Skeletal muscle satellite cell (primary cell): ENCODE results near the gene TRAF5.
"Not testable (repeated sequence)": the region's sequence is repeated elsewhere in the genome, so short reads cannot be mapped to it uniquely, and the experiment has no call there.

ENCODE experiments used
- H3K27me3 ChIP-seq: 2 replicates; pipeline ENCODE4 v1.7.0; 2013; ENCODE audit warnings: low read length; ENCODE audit not compliant: control insufficient read depth, insufficient read depth
- H3K36me3 ChIP-seq: 2 replicates; pipeline ENCODE4 v1.7.0; 2013; ENCODE audit warnings: mild to moderate bottlenecking, control low read depth, low read length; ENCODE audit not compliant: insufficient read depth
- H3K4me1 ChIP-seq: 2 replicates; pipeline ENCODE4 v1.7.0; 2013; ENCODE audit warnings: low read length; ENCODE audit not compliant: control insufficient read depth, insufficient read depth
- H3K4me2 ChIP-seq: 2 replicates; pipeline ENCODE4 v1.7.0; 2013; ENCODE audit warnings: mild to moderate bottlenecking, low read length
- H3K4me3 ChIP-seq: 2 replicates; pipeline ENCODE4 v1.7.0; 2013; ENCODE audit warnings: low read length
- H3K9ac ChIP-seq: 2 replicates; pipeline ENCODE4 v1.7.0; 2013; ENCODE audit warnings: mild to moderate bottlenecking, low read depth, low read length, moderate library complexity
- H3K9me3 ChIP-seq: replicated peaks from 2 replicates; pipeline ENCODE4 v1.7.0; 2013; ENCODE audit warnings: mild to moderate bottlenecking, control low read depth, low read length

TRAF5 gene

DNA sequence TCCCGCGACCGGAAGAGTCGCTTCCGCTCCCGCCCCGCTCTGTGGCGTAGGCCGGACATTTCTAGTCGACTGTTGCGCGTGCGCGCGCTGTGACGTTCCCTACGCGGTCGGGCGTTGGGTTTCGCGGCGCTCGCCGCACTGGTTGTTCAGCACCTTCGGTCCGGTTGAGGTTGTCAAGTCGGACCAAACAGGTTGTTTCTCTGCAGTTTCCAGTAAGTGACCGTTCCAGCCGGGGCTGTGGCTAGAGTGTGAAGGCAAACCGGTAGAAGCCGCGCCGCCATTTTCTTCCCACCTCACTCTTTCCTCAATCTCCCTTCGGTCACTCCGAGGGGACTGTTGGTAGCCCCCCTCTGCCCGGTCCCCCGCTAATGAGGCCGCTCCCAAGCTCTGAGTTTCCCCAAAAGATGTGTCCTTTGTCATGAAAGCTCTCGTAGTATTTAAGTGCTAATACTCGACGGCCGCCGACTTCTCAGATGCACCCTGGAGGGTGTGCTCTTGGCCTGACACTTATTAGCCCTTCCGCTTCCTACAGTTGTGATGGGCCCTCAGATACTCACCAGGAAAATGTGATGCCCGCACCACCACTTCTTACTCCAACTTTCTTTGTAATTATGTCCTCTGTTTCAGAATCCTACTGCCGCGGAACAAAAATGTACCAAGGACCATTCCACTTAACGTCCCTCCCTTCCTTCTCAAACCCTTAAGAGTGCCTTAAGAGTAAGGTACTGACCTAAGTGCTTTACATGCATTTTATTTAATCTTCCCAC, 56.3 kb downstream of the TRAF5 start:
- Histone ChIP-seq H3K4me1 (peaks cover 17% of the 10 kb centered on the region), H3K27me3 (no peaks in the 10 kb centered on the region), H3K4me3 (peak overlapping the region; percentile 83), H3K9ac (peak overlapping the region; percentile 93), H3K4me2 (peak overlapping the region; percentile 90), H3K9me3 (no peaks in the 10 kb centered on the region), H3K36me3 (no peaks in the 10 kb centered on the region)

DNA sequence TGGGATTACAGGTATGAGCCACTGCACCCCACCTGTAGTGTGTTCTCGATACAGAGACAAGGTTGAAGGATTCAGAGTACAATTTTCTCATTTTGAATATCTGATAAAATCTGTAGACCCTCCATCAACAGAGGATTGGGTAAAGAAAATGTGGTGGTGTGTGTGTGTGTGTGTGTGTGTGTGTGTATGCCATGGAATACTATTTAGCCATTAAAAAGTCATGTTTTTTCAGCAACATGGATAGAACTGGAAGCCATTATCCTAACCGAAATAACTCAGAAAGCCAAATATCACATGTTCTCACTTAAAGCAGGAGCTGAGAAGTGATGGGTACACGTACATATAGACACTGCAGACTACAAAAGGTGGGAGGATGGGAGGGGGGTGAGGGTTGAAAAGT, 57.9 kb downstream of the TRAF5 start:
- no peaks in the 10 kb centered on the region for H3K27me3 ChIP-seq
- H3K9ac ChIP-seq: no peak overlapping the region
- no peaks in the 10 kb centered on the region for H3K36me3 ChIP-seq
- H3K4me1 ChIP-seq: peaks cover 10% of the 10 kb centered on the region
- no peaks in the 10 kb centered on the region for H3K9me3 ChIP-seq
- H3K4me2 ChIP-seq: no peak overlapping the region
- no peak overlapping the region for H3K4me3 ChIP-seq

DNA sequence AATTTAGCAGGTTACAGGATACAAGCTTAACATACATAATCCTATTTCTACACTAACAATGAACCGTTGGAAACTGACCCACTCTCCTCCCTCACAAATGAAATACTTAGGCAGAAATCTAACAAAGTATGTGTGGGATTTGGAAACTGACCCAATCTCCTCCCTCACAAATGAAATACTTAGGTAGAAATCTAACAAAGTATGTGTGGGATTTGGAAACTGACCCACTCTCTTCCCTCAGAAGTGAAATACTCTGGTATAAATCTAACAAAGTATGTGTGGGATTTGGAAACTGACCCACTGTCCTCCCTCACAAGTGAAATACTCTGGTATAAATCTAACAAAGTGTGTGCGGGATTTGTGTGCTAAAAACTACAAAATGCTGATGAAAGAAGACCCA, 60.3 kb downstream of the TRAF5 start:
- no peak overlapping the region for H3K9ac ChIP-seq
- no peaks in the 10 kb centered on the region for H3K27me3 ChIP-seq
- no peaks in the 10 kb centered on the region for H3K9me3 ChIP-seq
- no peak overlapping the region for H3K4me2 ChIP-seq
- no peak overlapping the region for H3K4me3 ChIP-seq
- no peaks in the 10 kb centered on the region for H3K36me3 ChIP-seq
- H3K4me1 ChIP-seq: peaks cover 9% of the 10 kb centered on the region

DNA sequence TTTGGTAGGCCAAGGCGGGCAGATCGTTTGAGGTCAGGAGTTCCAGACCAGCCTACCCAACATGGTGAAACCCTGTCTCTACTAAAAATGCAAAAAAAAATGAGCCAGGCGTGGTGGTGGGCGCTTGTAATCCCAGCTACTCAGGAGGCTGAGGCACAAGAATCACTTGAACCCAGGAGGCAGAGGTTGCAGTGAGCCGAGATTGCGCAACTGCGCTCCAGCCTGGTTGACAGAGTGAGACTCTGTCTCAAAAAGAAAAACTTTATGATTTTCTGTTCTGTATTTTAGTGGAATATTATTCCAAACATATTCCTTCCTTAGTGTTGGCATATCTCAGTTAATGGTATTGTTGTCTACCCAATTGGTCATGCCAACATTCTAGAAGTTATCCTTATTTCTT, 64.2 kb downstream of the TRAF5 start:
- H3K4me1 ChIP-seq, H3K36me3 ChIP-seq, H3K9ac ChIP-seq, H3K27me3 ChIP-seq, H3K9me3 ChIP-seq, H3K4me3 ChIP-seq, H3K4me2 ChIP-seq: not testable (repeated sequence)

DNA sequence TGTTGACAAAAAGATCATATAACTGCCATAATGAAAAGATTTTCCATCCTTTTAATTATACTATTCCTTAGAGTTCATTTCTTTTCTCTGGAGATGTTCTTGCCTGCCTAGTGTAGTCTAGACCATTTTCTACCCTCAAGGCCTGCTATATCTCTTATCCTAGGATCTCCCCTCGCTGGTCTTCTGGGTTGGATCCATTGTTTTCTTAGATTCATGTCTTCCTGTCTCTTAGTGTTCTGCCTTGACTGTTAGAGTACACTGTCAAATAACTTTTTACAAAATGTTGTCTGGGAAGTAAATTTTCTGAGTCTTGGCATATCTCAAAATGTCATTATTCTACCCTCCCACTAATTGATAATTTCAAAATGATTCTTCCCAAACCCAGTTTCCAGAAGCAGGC, 66.6 kb downstream of the TRAF5 start:
- H3K4me3 ChIP-seq: no peak overlapping the region
- peaks cover 8% of the 10 kb centered on the region for H3K36me3 ChIP-seq
- H3K9ac ChIP-seq: no peak overlapping the region
- no peak overlapping the region for H3K4me2 ChIP-seq
- no peaks in the 10 kb centered on the region for H3K4me1 ChIP-seq
- no peaks in the 10 kb centered on the region for H3K9me3 ChIP-seq
- H3K27me3 ChIP-seq: no peaks in the 10 kb centered on the region

DNA sequence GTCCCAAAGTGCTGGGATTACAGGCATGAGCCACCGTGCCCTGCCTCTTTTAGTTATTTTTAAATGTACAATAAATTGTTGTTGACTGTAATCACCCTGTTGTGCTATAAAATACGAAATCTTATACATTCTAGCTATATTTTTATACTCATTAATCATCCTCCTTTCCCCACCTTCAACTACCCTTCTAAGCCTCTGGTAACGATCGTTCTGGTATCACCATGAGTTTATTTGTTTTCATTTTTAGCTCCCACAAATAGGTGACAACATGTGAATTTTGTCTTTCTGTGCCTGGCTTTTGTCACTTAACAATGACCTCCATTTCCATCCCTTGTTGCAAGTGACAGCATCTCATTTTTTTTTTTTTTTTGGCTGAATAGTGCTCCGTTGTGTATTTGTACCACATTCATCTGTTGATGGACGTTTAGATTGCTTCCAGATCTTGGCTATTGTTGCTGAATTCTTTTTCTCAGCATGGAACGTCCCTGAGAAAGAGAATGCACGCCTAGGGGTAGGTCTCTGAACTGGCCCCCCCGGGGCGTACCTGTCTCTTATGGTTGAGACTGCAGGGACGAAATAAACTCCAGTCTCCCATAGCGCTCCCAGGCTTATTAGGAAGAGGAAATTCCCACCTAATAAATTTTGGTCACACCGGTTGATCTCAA, 71.8 kb downstream of the TRAF5 start:
- not testable (repeated sequence) for H3K4me1 ChIP-seq, H3K27me3 ChIP-seq, H3K9me3 ChIP-seq, H3K4me3 ChIP-seq, H3K4me2 ChIP-seq, H3K9ac ChIP-seq, H3K36me3 ChIP-seq

DNA sequence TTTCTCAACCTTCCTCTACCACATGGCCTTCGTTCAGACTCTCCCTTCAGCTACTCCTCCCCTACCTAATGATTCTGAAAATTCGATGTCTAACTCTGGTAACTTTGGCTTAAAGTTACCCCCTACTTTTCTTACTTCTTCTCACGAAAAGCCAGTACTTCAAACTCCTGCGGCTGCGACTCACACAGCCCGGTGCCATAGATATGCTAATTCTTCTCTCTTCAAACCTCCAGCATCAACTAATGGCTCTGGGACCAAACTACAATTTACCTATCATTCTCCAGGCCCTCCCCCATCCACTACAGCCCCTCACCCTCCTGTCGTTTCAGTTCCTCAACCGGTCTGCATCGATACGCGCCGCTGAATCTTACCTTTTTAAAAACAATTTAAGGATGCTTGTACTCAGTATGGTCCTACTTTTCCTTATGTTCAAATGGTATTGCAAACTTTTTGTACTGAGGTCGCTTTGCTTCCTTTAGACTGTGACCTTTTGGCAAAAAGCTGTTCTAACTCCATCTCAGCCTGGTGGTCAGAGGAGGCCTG, 73.3 kb downstream of the TRAF5 start:
- H3K9me3 ChIP-seq, H3K4me3 ChIP-seq, H3K4me2 ChIP-seq, H3K9ac ChIP-seq, H3K36me3 ChIP-seq, H3K4me1 ChIP-seq, H3K27me3 ChIP-seq: not testable (repeated sequence)

DNA sequence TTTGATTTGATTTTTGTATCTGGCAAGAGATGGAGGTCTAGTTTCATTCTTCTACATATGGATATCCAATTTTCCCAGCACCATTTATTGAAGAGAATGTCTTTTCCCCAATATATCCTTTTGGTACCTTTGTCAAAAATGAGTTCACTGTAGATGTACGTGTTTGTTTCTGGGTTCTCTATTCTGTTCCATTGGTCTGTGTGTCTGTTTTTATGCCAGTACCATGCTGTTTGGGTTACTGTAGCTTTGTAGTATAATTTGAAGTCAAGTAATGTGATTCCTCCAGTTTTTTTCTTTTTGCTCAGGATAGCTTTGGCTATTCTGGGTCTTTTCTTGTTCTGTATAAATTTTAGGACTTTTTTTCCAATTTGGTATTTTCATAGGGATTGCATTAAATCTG, 75.1 kb downstream of the TRAF5 start:
- not testable (repeated sequence) for H3K4me3 ChIP-seq

DNA sequence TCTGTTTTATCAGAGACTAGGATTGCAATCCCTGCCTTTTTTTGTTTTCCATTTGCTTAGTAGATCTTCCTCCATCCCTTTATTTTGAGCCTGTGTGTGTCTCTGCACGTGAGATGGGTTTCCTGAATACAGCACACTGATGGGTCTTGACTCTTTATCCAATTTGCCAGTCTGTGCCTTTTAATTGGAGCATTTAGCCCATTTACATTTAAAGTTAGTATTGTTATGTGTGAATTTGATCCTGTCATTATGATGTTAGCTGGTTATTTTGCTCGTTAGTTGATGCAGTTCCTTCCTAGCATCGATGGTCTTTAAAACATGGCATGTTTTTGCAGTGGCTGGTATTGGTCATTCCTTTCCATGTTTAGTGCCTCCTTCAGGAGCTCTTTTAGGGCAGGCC, 79.5 kb downstream of the TRAF5 start:
- not testable (repeated sequence) for H3K4me3 ChIP-seq, H3K9me3 ChIP-seq, H3K4me1 ChIP-seq, H3K4me2 ChIP-seq, H3K36me3 ChIP-seq, H3K9ac ChIP-seq, H3K27me3 ChIP-seq

More for the DNA sequence above, 75.1 kb downstream of the TRAF5 start:
- not testable (repeated sequence) for H3K27me3 ChIP-seq, H3K9ac ChIP-seq, H3K9me3 ChIP-seq, H3K4me2 ChIP-seq, H3K36me3 ChIP-seq, H3K4me1 ChIP-seq

DNA sequence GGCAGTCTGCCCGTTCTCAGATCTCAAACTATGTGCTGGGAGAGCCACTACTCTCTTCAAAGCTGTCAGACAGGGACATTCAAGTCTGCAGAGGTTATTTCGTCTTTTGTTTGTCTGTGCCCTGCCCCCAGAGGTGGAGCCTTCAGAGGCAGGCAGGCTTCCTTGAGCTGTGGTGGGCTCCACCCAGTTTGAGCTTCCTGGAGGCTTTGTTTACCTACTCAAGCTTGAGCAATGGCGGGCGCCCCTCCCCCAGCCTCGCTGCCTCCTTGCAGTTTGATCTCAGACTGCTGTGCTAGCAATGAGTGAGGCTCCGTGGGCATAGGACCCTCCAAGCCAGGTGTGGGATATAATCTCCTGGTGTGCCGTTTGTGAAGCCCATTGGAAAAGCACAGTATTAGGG, 81.1 kb downstream of the TRAF5 start:
- not testable (repeated sequence) for H3K9me3 ChIP-seq, H3K4me1 ChIP-seq, H3K4me2 ChIP-seq, H3K4me3 ChIP-seq, H3K27me3 ChIP-seq, H3K9ac ChIP-seq, H3K36me3 ChIP-seq

DNA sequence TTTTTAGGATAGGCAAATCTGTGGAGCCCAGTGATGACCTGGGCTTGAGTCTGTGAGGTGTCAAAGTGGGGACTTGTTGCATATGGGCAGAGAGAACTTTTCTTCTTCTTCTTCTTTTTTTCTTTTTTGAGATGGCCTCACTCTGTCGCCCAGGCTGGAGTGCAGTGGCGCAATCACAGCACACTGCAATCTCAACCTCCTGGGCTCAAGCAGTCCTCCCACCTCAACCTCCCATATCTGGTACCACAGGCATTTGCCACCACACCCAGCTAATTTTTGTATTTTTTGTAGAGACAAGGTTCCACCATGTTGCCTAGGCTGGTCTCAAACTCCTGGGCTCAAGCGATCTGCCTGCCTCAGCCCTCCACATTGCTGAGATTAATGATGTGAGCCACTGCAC, 85.0 kb downstream of the TRAF5 start:
- no peaks in the 10 kb centered on the region for H3K36me3 ChIP-seq
- H3K9me3 ChIP-seq: no peaks in the 10 kb centered on the region
- H3K4me1 ChIP-seq: no peaks in the 10 kb centered on the region
- H3K27me3 ChIP-seq: no peaks in the 10 kb centered on the region
- H3K4me2 ChIP-seq: no peak overlapping the region
- no peak overlapping the region for H3K4me3 ChIP-seq
- H3K9ac ChIP-seq: no peak overlapping the region

DNA sequence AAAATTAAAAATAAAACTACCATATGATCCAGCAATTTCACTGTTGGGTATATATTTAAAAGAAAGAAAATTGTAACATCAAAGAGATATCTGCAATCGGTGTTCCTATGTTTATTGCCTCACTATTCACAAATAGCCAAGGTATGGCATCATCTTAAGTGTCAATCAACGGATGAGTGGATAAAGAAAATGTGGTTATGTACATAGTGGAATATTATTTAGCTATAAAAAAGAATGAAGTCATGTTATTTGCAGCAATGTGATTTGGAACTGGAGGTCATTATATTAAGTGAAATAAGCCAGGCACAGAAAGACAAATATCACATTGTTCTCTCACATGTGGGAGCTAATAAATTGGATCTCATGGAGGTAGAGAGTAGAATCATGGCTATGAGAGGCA, 89.1 kb downstream of the TRAF5 start:
- Histone ChIP-seq H3K4me2 (peak overlapping the region; percentile 79), H3K27me3 (no peaks in the 10 kb centered on the region), H3K4me3 (peak overlapping the region; percentile 65), H3K9me3 (no peaks in the 10 kb centered on the region), H3K9ac (peak overlapping the region; percentile 69), H3K36me3 (no peaks in the 10 kb centered on the region), H3K4me1 (peaks cover 14% of the 10 kb centered on the region)
